Measurements from ENCODE around the gene APOBEC3G. TPM values are rescaled to one million over a fixed set of nuclear protein-coding genes. Genes with fewer than 3 reads are reported as not detected.

Gene APOBEC3G
- total RNA-seq, 4 donors from 2014 or later = 6.5 to 27.5 (median 11.4) TPM

- TF ChIP-seq EP300 (IDR thresholded peaks at IDR 0.05) (no peak), POLR2A (IDR thresholded peaks at IDR 0.05) (no peak)
- TF ChIP-seq, protein P1, sequence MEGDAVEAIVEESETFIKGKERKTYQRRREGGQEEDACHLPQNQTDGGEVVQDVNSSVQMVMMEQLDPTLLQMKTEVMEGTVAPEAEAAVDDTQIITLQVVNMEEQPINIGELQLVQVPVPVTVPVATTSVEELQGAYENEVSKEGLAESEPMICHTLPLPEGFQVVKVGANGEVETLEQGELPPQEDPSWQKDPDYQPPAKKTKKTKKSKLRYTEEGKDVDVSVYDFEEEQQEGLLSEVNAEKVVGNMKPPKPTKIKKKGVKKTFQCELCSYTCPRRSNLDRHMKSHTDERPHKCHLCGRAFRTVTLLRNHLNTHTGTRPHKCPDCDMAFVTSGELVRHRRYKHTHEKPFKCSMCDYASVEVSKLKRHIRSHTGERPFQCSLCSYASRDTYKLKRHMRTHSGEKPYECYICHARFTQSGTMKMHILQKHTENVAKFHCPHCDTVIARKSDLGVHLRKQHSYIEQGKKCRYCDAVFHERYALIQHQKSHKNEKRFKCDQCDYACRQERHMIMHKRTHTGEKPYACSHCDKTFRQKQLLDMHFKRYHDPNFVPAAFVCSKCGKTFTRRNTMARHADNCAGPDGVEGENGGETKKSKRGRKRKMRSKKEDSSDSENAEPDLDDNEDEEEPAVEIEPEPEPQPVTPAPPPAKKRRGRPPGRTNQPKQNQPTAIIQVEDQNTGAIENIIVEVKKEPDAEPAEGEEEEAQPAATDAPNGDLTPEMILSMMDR (IDR thresholded peaks at IDR 0.05) = no peak
- no peak overlapping the region for H3K27ac ChIP-seq
- H3K9me3 ChIP-seq = no peaks in the 10 kb centered on the region
- H3K36me3 ChIP-seq = peaks cover 0 to 5% (median 0%) of the 10 kb centered on the region in 3 donors
- DNase-seq (ENCODE audit: low spot score in 2 of 2) = no peak
- no peak overlapping the region for H3K4me3 ChIP-seq
- no peaks in the 10 kb centered on the region for H3K27me3 ChIP-seq
- 89 to 91% methylated on average over 2 of the region's 2 CpGs for WGBS, 2 donors
- H3K4me1 ChIP-seq = no peaks in the 10 kb centered on the region
These were observed 38.5 kb downstream of the APOBEC3G start for GRCh38 chr22:39115570-39115969.

DNA sequence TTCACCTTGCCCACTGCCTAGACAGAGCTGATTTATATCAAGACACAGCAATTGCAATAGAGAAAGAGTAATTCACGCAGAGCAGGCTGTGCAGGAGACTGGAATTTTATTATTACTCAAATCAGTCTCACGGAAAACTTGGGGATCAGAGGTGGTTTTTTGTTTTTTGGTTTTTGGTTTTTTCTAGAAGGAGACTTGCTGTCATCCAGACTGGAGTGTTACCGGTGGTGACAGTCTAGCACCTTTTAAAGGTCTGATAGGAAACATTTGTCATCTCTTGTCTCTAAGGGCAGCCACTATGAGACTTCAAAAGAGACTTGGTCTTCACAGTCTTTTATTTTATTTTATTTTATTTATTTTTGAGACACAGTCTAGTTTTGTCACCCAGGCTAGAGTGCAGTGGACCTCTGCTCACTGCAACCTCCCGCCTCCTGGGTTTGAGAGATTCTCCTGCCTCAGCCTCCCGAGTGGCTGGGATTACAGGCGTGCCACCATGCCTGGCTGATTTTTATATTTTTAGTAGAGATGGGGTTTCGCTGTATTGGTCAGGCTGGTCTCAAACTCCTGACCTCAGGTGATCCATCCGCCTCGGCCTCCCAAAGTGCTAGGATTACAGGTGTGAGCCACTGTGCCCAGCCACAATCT, 39.0 kb downstream of the APOBEC3G start:
- TF ChIP-seq, protein P1 (IDR thresholded peaks at IDR 0.05) = no peak
- no peak for TF ChIP-seq POLR2A (IDR thresholded peaks at IDR 0.05)
- TF ChIP-seq EP300 (IDR thresholded peaks at IDR 0.05) = no peak
- no peak for DNase-seq (ENCODE audit: low spot score in 2 of 2)
- WGBS, 2 donors = 88% methylated on average over 9 of the region's 9 CpGs

GRCh38 chr22:39117585-39118191, 40.6 kb downstream of the APOBEC3G start:
- H3K9me3 ChIP-seq = no peaks in the 10 kb centered on the region
- no peaks in the 10 kb centered on the region for H3K27me3 ChIP-seq
- no peak overlapping the region for H3K27ac ChIP-seq
- peak in 1 of 2 donors; percentile 48 for DNase-seq (ENCODE audit: low spot score in 2 of 2)
- H3K4me3 ChIP-seq = no peak overlapping the region
- H3K36me3 ChIP-seq = peaks cover 0 to 5% (median 0%) of the 10 kb centered on the region in 3 donors
- 61 to 68% methylated on average over 14 of the region's 14 CpGs for WGBS, 2 donors
- H3K4me1 ChIP-seq = peaks cover 0 to 4% (median 0%) of the 10 kb centered on the region in 4 donors
- no peak for TF ChIP-seq EP300 (IDR thresholded peaks at IDR 0.05)
- TF ChIP-seq, protein P1 (IDR thresholded peaks at IDR 0.05) = peak; percentile 10 to 46 (median 30)

More for the DNA sequence above, 39.0 kb downstream of the APOBEC3G start:
- Histone ChIP-seq H3K27me3 (no peaks in the 10 kb centered on the region), H3K36me3 (peaks cover 0 to 5% (median 0%) of the 10 kb centered on the region in 3 donors), H3K27ac (no peak overlapping the region), H3K9me3 (no peaks in the 10 kb centered on the region), H3K4me1 (no peaks in the 10 kb centered on the region), H3K4me3 (no peak overlapping the region)

GRCh38 chr22:39120983-39121382, 43.9 kb downstream of the APOBEC3G start:
- WGBS, 2 donors = 89 to 90% methylated on average over 4 of the region's 4 CpGs
- H3K27ac ChIP-seq = no peak overlapping the region
- no peaks in the 10 kb centered on the region for H3K9me3 ChIP-seq
- H3K36me3 ChIP-seq = peaks cover 0 to 5% (median 0%) of the 10 kb centered on the region in 3 donors
- no peak for TF ChIP-seq EP300 (IDR thresholded peaks at IDR 0.05)
- TF ChIP-seq, protein P1 (IDR thresholded peaks at IDR 0.05) = no peak
- no peak for TF ChIP-seq POLR2A (IDR thresholded peaks at IDR 0.05)
- no peak for DNase-seq (ENCODE audit: low spot score in 2 of 2)
- H3K27me3 ChIP-seq = no peaks in the 10 kb centered on the region
- peaks cover 0 to 14% (median 0%) of the 10 kb centered on the region in 4 donors for H3K4me1 ChIP-seq
- H3K4me3 ChIP-seq = no peak overlapping the region

DNA sequence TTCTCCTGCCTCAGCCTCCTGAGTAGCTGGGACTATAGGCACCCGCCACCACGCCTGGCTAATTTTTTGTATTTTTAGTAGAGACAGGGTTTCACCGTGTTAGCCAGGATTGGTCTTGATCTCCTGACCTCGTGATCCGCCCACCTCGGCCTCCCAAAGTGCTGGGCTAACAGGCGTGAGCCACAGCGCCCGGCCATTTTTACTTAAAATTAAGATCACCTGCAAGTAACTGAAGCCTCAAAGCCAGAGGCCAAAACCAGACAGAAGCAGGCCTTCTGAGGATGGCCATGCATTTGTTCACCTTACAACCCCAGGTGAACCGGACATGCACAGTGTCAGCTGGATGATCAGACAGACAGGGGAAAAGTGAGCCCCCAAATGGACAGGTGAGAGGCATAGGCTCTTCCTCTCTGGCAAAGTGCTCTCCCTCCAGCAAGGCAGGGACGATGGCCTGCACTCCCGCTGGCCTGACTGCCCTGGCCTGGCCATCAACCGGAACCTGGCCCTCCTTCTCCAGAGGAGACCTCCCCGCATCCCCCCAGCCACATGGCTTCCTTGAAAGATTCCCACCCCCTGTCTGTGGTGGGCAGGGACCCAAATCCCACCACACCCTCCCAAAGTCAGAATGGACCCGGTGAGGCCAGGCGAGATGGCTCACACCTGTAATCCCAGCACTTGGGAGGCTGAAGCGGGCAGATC, 45.8 kb downstream of the APOBEC3G start:
- H3K36me3 ChIP-seq = peaks cover 0 to 13% (median 0%) of the 10 kb centered on the region in 3 donors
- DNase-seq (ENCODE audit: low spot score in 2 of 2) = no peak
- no peaks in the 10 kb centered on the region for H3K27me3 ChIP-seq
- peaks cover 0 to 14% (median 0%) of the 10 kb centered on the region in 4 donors for H3K4me1 ChIP-seq
- no peak overlapping the region for H3K27ac ChIP-seq
- WGBS, 2 donors = 90% methylated on average over 16 to 17 of the region's 17 CpGs
- no peaks in the 10 kb centered on the region for H3K9me3 ChIP-seq
- H3K4me3 ChIP-seq = no peak overlapping the region
- TF ChIP-seq EP300 (IDR thresholded peaks at IDR 0.05) = no peak
- TF ChIP-seq POLR2A (IDR thresholded peaks at IDR 0.05) = no peak
- TF ChIP-seq, protein P1 (IDR thresholded peaks at IDR 0.05) = no peak

All from tibial nerve (tissue), 4 donors.